Hepatocyte (in vitro differentiated cells): ENCODE data around the gene MUC5AC. TPM values are rescaled to one million over a fixed set of nuclear protein-coding genes. Genes with fewer than 3 reads are reported as not detected.
"Not testable (repeated sequence)": the region's sequence is repeated elsewhere in the genome, so short reads cannot be mapped to it uniquely, and the experiment has no call there.

ENCODE experiments used
- DNase-seq: peaks from one replicate; pipeline ENCODE4 v3.0.0-alpha.2; 2016; ENCODE audit warnings: low spot score
- H2AFZ ChIP-seq: fragments of 200-600 bp; sonication (generic); 2 replicates; pipeline ENCODE4 v1.6.0; 2016; ENCODE audit warnings: antibody characterized with exemption, mild to moderate bottlenecking
- H3K27ac ChIP-seq: fragments of 200-600 bp; sonication (generic); 2 replicates; pipeline ENCODE4 v1.5.1; 2016; ENCODE audit warnings: mild to moderate bottlenecking
- H3K27me3 ChIP-seq: fragments of 200-600 bp; sonication (generic); 2 replicates; pipeline ENCODE4 v1.6.1; 2016
- H3K36me3 ChIP-seq: fragments of 200-600 bp; sonication (generic); replicated peaks from 2 replicates; pipeline ENCODE4 v1.5.1; 2016; ENCODE audit warnings: low read depth; ENCODE audit not compliant: insufficient read depth
- H3K4me1 ChIP-seq: fragments of 200-600 bp; sonication (generic); 2 replicates; pipeline ENCODE4 v1.5.1; 2016; ENCODE audit warnings: mild to moderate bottlenecking, moderate library complexity; ENCODE audit not compliant: insufficient read depth
- H3K4me2 ChIP-seq: fragments of 200-600 bp; sonication (generic); 2 replicates; pipeline ENCODE4 v1.6.0; 2016
- H3K4me3 ChIP-seq: fragments of 200-600 bp; sonication (generic); 2 replicates; pipeline ENCODE4 v1.5.1; 2016; ENCODE audit warnings: mild to moderate bottlenecking
- H3K79me2 ChIP-seq: fragments of 200-600 bp; sonication (generic); 2 replicates; pipeline ENCODE4 v1.6.0; 2017; ENCODE audit warnings: mild to moderate bottlenecking
- H3K9me2 ChIP-seq: fragments of 200-600 bp; sonication (generic); replicated peaks from 2 replicates; pipeline ENCODE4 v1.6.0; 2017; ENCODE audit warnings: mild to moderate bottlenecking; ENCODE audit not compliant: insufficient read depth
- H3K9me3 ChIP-seq: fragments of 200-600 bp; sonication (generic); 2 replicates; pipeline ENCODE4 v1.5.1; 2016; ENCODE audit warnings: low read depth, mild to moderate bottlenecking
- H4K20me1 ChIP-seq: fragments of 200-600 bp; sonication (generic); 2 replicates; pipeline ENCODE4 v1.6.0; 2016; ENCODE audit warnings: mild to moderate bottlenecking; ENCODE audit not compliant: insufficient read depth, poor library complexity, severe bottlenecking
- CTCF ChIP-seq: fragments of 200-600 bp; sonication (generic); IDR thresholded peaks from 2 replicates; pipeline ENCODE4 v1.5.1; 2016; ENCODE audit warnings: antibody characterized with exemption, mild to moderate bottlenecking; ENCODE audit not compliant: poor library complexity
- EZH2 ChIP-seq: fragments of 200-600 bp; sonication (generic); IDR thresholded peaks from 2 replicates; pipeline ENCODE4 v1.6.1; 2016; ENCODE audit warnings: antibody characterized with exemption, mild to moderate bottlenecking, borderline replicate concordance
- EZH2phosphoT487 ChIP-seq: fragments of 200-600 bp; sonication (generic); IDR thresholded peaks from one replicate; pipeline ENCODE4 v1.6.1; 2018; ENCODE audit warnings: antibody characterized with exemption, mild to moderate bottlenecking, low read depth, moderate library complexity; ENCODE audit not compliant: unreplicated experiment, severe bottlenecking
- WGBS: methylation state at CpG from one replicate; pipeline ENCODE4 v1.1.6; 2016; ENCODE audit warnings: low lambda C conversion rate; ENCODE audit errors: missing lambda C conversion rate; 5-methylcytosine and 5-hydroxymethylcytosine counted together
- polyA plus RNA-seq: library from polyadenylated mRNA; unstranded; fragments of >200 nt; fragmentation: Nextera tagmentation; extraction: Ambion mirVana; gene quantifications from 2 replicates; pipeline ENCODE4 v1.2.1, GENCODE V29; 2016
- total RNA-seq: library from RNA; depleted of rRNA; stranded (reverse); fragments of >200 nt; gene quantifications from 2 replicates; pipeline ENCODE4 v1.2.3, GENCODE V29; 2014

MUC5AC gene
- total and polyA plus RNA-seq, 2 experiments from 2014 or later, result 0.07 to 0.08 TPM

- Histone ChIP-seq H3K36me3 (no peaks in the 10 kb centered on the region), H3K4me2 (no peak overlapping the region), H3K9me2 (no peaks in the 10 kb centered on the region), H3K4me3 (no peak overlapping the region), H3K79me2 (no peaks in the 10 kb centered on the region), H3K27ac (no peak overlapping the region), H3K4me1 (no peaks in the 10 kb centered on the region), H4K20me1 (no peaks in the 10 kb centered on the region), H3K27me3 (no peaks in the 10 kb centered on the region), H2AFZ (no peak overlapping the region), H3K9me3 (no peaks in the 10 kb centered on the region)
- WGBS, result 93% methylated on average over 17 of the region's 17 CpGs
- TF ChIP-seq EZH2phosphoT487, result no peak
- TF ChIP-seq EZH2, result no peak
- TF ChIP-seq CTCF, result no peak
- no peak for DNase-seq
Measured at GRCh38 chr11:1209371-1210057, 51.8 kb downstream of the MUC5AC start.

GRCh38 chr11:1211838-1212237 lies 54.1 kb downstream of the MUC5AC start:
- TF ChIP-seq CTCF (no peak), EZH2 (no peak)
- no peak overlapping the region for H3K27ac ChIP-seq
- no peak overlapping the region for H3K4me3 ChIP-seq

GRCh38 chr11:1215826-1216225 lies 58.1 kb downstream of the MUC5AC start:
- H3K27me3 ChIP-seq, H3K36me3 ChIP-seq, H3K9me2 ChIP-seq, H4K20me1 ChIP-seq, H3K4me1 ChIP-seq, H3K27ac ChIP-seq, H3K9me3 ChIP-seq, H2AFZ ChIP-seq, DNase-seq, H3K79me2 ChIP-seq, H3K4me3 ChIP-seq, H3K4me2 ChIP-seq: not testable (repeated sequence)
- 75% methylated on average over 8 of the region's 8 CpGs for WGBS

More at GRCh38 chr11:1211838-1212237, 54.1 kb downstream of the MUC5AC start:
- Histone ChIP-seq H3K79me2 (no peaks in the 10 kb centered on the region), H3K9me2 (no peaks in the 10 kb centered on the region), H3K27me3 (no peaks in the 10 kb centered on the region), H4K20me1 (no peaks in the 10 kb centered on the region), H3K36me3 (no peaks in the 10 kb centered on the region), H3K9me3 (no peaks in the 10 kb centered on the region), H3K4me2 (no peak overlapping the region), H3K4me1 (no peaks in the 10 kb centered on the region), H2AFZ (no peak overlapping the region)
- no peak for DNase-seq
- WGBS, result 86% methylated on average over 2 of the region's 2 CpGs

- WGBS, result 95% methylated on average over 15 of the region's 17 CpGs
- DNase-seq, result no peak
Measured at GRCh38 chr11:1217151-1217550, 59.4 kb downstream of the MUC5AC start.

More at GRCh38 chr11:1217151-1217550, 59.4 kb downstream of the MUC5AC start:
- Histone ChIP-seq H2AFZ (no peak overlapping the region), H3K27me3 (no peaks in the 10 kb centered on the region), H3K36me3 (no peaks in the 10 kb centered on the region), H3K9me2 (no peaks in the 10 kb centered on the region), H3K4me2 (no peak overlapping the region), H4K20me1 (no peaks in the 10 kb centered on the region), H3K79me2 (no peaks in the 10 kb centered on the region), H3K4me3 (no peak overlapping the region), H3K4me1 (no peaks in the 10 kb centered on the region), H3K27ac (no peak overlapping the region), H3K9me3 (no peaks in the 10 kb centered on the region)
- TF ChIP-seq EZH2phosphoT487 (no peak), CTCF (no peak), EZH2 (no peak)
